Activated CD4-positive, alpha-beta T cell treated with anti-CD3 and anti-CD28 coated beads, Interleukin-2, amount 50 U/mL, for 48 hours (primary cell): Measurements from ENCODE around the gene OR4K15.
"Not testable (repeated sequence)": the region's sequence is repeated elsewhere in the genome, so short reads cannot be mapped to it uniquely, and the experiment has no call there.

Source experiments
- DNase-seq, 2 experiments: peaks; one replicate each; pipeline ENCODE4 v3.0.0-alpha.2; 2020

Gene OR4K15

GRCh38 chr14:19975291-19975690 lies at the start of gene OR4K15:
OR4K15 (plus strand) TSS chr14:19975591; CDS start chr14:19975591, 0 bp downstream.
- DNase-seq, result no peak

- DNase-seq, result no peak
Measured at GRCh38 chr14:19930617-19931016, 44.8 kb upstream of the OR4K15 start, which contains the start of gene OR4K1. OR4K1 (plus strand) TSS chr14:19930917; CDS start chr14:19935667, 4,750 bp downstream.

- no peak for DNase-seq
Measured at GRCh38 chr14:19941668-19942067, 33.7 kb upstream of the OR4K15 start.

- no peak for DNase-seq
Measured at GRCh38 chr14:19947413-19948090, 27.8 kb upstream of the OR4K15 start.

GRCh38 chr14:19949218-19949617 lies 26.2 kb upstream of the OR4K15 start:
- no peak for DNase-seq

GRCh38 chr14:19969735-19970134 lies 5.7 kb upstream of the OR4K15 start:
- not testable (repeated sequence) for DNase-seq

- DNase-seq, result no peak
Measured at GRCh38 chr14:19974844-19975243, 547 bp upstream of the OR4K15 start.

GRCh38 chr14:19993438-19993837 lies 18.0 kb downstream of the OR4K15 start:
- no peak for DNase-seq

GRCh38 chr14:20001863-20002262 lies 26.5 kb downstream of the OR4K15 start, which contains the start of gene OR4Q2:
OR4Q2 (plus strand) TSS chr14:20002163.
- no peak for DNase-seq

- no peak for DNase-seq
Measured at GRCh38 chr14:20002319-20002718, 26.9 kb downstream of the OR4K15 start.

GRCh38 chr14:20008156-20008555 lies 32.8 kb downstream of the OR4K15 start:
- DNase-seq, result no peak

GRCh38 chr14:20019257-20019865 lies 44.0 kb downstream of the OR4K15 start, which contains the start of gene OR4K14:
OR4K14 (minus strand) TSS chr14:20019307; CDS start chr14:20015193, 4,114 bp downstream.
- DNase-seq, result no peak
